ENCODE measurements around the gene MTUS2. TPM values are rescaled to one million over a fixed set of nuclear protein-coding genes. Genes with fewer than 3 reads are reported as not detected.
A peak's percentile ranks its signal among the peaks of the same experiment; 100 is the strongest.

MTUS2 gene
- total and polyA plus RNA-seq, 10 of the 15 experiments (the other 5 are each of a cell fraction or from before 2014, with no cell fraction given), result under 0.01 to 0.05 (median 0.02) TPM; not detected in 6

GRCh38 chr13:28864544-28864943 lies 44.4 kb downstream of the MTUS2 start:
- Histone ChIP-seq H3K27ac (ENCODE audit: control insufficient read depth, insufficient read depth) (no peak overlapping the region), H3K79me2 (ENCODE audit: control insufficient read depth, insufficient read depth, low read length) (no peaks in the 10 kb centered on the region), H3K9me3 (replicated peaks; ENCODE audit: control insufficient read depth, insufficient read depth, low read length) (no peaks in the 10 kb centered on the region), H3K36me3 (ENCODE audit: control insufficient read depth in 2 of 2, insufficient read depth in 2 of 2, low read length in 1 of 2) (no peaks in the 10 kb centered on the region), H3K4me1 (ENCODE audit: control insufficient read depth, insufficient read depth, low read length) (no peaks in the 10 kb centered on the region), H2AFZ (ENCODE audit: control insufficient read depth, low read depth, low read length) (no peak overlapping the region), H3K9ac (ENCODE audit: control insufficient read depth, insufficient read depth, low read length) (no peak overlapping the region), H3K4me2 (ENCODE audit: control insufficient read depth, insufficient read depth) (no peak overlapping the region), H3K27me3 (replicated peaks in 1 of 2; ENCODE audit: control insufficient read depth in 2 of 2, insufficient read depth in 2 of 2, low read length in 1 of 2) (no peaks in the 10 kb centered on the region), H4K20me1 (ENCODE audit: control insufficient read depth, insufficient read depth) (no peaks in the 10 kb centered on the region), H3K4me3 (no peak overlapping the region)
- POLR2A ChIA-PET, result interaction anchor here (0.5 kb wide), 1 partner anchor 228 kb away, joined by 3 read pairs; no protein-coding TSS in a partner anchor
- CTCF ChIA-PET, result interaction anchor here (1.0 to 1.9 kb wide), 4 partner anchors 11 to 611 kb away, joined by 3 to 6 read pairs (median 4); no protein-coding TSS in a partner anchor
- SMC1A ChIA-PET (ENCODE audit: uncharacterized antibody, unreplicated experiment), result interaction anchor here (0.8 to 1.4 kb wide), 2 partner anchors 29 to 147 kb away, joined by 3 read pairs; no protein-coding TSS in a partner anchor
- in situ Hi-C loops (cut with MboI) (no loop called here), intact Hi-C loops (cut with micrococcal nuclease; ENCODE audit: unreplicated experiment) (no loop called here)
- no peak for TF ChIP-seq TARDBP (IDR thresholded peaks at IDR 0.05; ENCODE audit: borderline replicate concordance)
- TF ChIP-seq KDM1A (IDR thresholded peaks at IDR 0.05; ENCODE audit: borderline replicate concordance), result no peak
- TF ChIP-seq MTA2 (IDR thresholded peaks at IDR 0.05; ENCODE audit: low read depth), result peak; percentile 36; the same call in 1 of the 2 replicates
- TF ChIP-seq ATF3 (IDR thresholded peaks at IDR 0.05; ENCODE audit: borderline replicate concordance, extremely low read depth, low read depth, low read length), result no peak
- TF ChIP-seq MEF2B (IDR thresholded peaks at IDR 0.05; ENCODE audit: partially characterized antibody, poor library complexity, severe bottlenecking), result peak; percentile 80
- no peak for TF ChIP-seq LARP7 (IDR thresholded peaks at IDR 0.05)
- no peak for TF ChIP-seq PKNOX1 (IDR thresholded peaks at IDR 0.05)
- no peak for TF ChIP-seq SUPT20H (IDR thresholded peaks at IDR 0.05; ENCODE audit: borderline replicate concordance, control insufficient read depth, low read depth, low read length)
- TF ChIP-seq RAD21 (IDR thresholded peaks at IDR 0.05; ENCODE audit: insufficient read depth, low read depth, low read length), result no peak
- no peak for TF ChIP-seq ZNF217 (IDR thresholded peaks at IDR 0.05)
- no peak for TF ChIP-seq SPI1 (IDR thresholded peaks at IDR 0.05; ENCODE audit: borderline replicate concordance, insufficient read depth, low read depth, low read length)
- 0 out of 2 replicates have a peak, but pooled peaks have one; percentile 17 for TF ChIP-seq NR2F1 (conservative IDR thresholded peaks at IDR 0.05)
- no peak for TF ChIP-seq ESRRA (IDR thresholded peaks at IDR 0.05; ENCODE audit: low read length)
- no peak for TF ChIP-seq ZNF622 (IDR thresholded peaks at IDR 0.05)
- TF ChIP-seq JUNB (IDR thresholded peaks at IDR 0.05), result peak; percentile 15; the same call in 1 of the 2 replicates
- no peak for FAIRE-seq
- peak; percentile 17 for DNase-seq (ENCODE audit: low read depth, low spot score)
- RAD21 ChIA-PET (ENCODE audit: unreplicated experiment), result interaction anchor here (0.9 kb wide), 1 partner anchor 225 kb away, joined by 3 read pairs; no protein-coding TSS in a partner anchor
- WGBS (ENCODE audit: insufficient coverage, insufficient replicate concordance, low lambda C conversion rate, missing lambda C conversion rate), result 0% methylated on average over 1 of the region's 1 CpG
- no TSS peak for BruUV-seq (replicated peaks)
- peak; percentile 86 for ATAC-seq
